HCT116 (cell line): ENCODE measurements around the gene IZUMO4. TPM values are rescaled to one million over a fixed set of nuclear protein-coding genes. Genes with fewer than 3 reads are reported as not detected.

Experiments
- ATAC-seq: fragments of 200-7000 bp; cut with Tn5 transposase; 2 replicates; pipeline ENCODE4 v1.9.1; 2020; ENCODE audit warnings: mild to moderate bottlenecking, moderate library complexity
- BruUV-seq: library from RNA; stranded (reverse); fragments of 400-500 nt; replicated peaks from 2 replicates; lab custom pipeline; 2021; lab: Mats Ljungman, UMichigan
- CTCF ChIA-PET: fragments of 300-600 bp; sonication (Branson Sonifier 250); formaldehyde crosslinking; loops from one replicate; lab custom pipeline; 2021; ENCODE audit warnings: antibody characterized with exemption; lab: Charles Lee
- POLR2A ChIA-PET: fragments of 300-600, 350-600 bp; sonication (Branson Sonifier 250); formaldehyde crosslinking; loops from one replicate; lab custom pipeline; 2021; ENCODE audit warnings: antibody characterized with exemption; lab: Charles Lee
- RAD21 ChIA-PET, 2 experiments: fragments of 300-600 bp; sonication (Branson Sonifier 250); formaldehyde crosslinking; loops; one replicate each; lab custom pipeline; 2023; ENCODE audit warnings: low total read pairs in 2 of 2; ENCODE audit not compliant: uncharacterized antibody in 2 of 2, unreplicated experiment in 2 of 2, low non-redundant PET in 1 of 2; lab: Charles Lee
- DNase-seq: peaks from one replicate; pipeline ENCODE4 v3.0.0-alpha.2; 2010; ENCODE audit warnings: low read depth, low spot score
- H2AFZ ChIP-seq: fragments of 200-600 bp; shearing (Covaris generic), sonication (generic); 2 replicates; pipeline ENCODE4 v1.6.1; 2017; ENCODE audit warnings: low read depth, mixed run types, mixed read lengths, antibody characterized with exemption, low read length; ENCODE audit not compliant: poor library complexity, severe bottlenecking
- H3K27ac ChIP-seq: 2 replicates; pipeline ENCODE4 v1.5.1; 2012; ENCODE audit warnings: low read depth, low read length
- H3K27me3 ChIP-seq: fragments of 200-600 bp; sonication (generic); 2 replicates; pipeline ENCODE4 v1.6.1; 2016; ENCODE audit warnings: mixed run types, low read length, mixed read lengths; ENCODE audit not compliant: insufficient read depth
- H3K36me3 ChIP-seq, 2 experiments: fragments of 200-500 bp in 1 of 2; fragments of 200-600 bp in 1 of 2; sonication (Bioruptor generic) in 1 of 2; sonication (generic) in 1 of 2; 2 replicates each; pipeline versions ENCODE4 v1.5.1 to v1.6.1; 2014 to 2016; ENCODE audit warnings: low read length in 2 of 2, inconsistent platforms in 1 of 2, mixed read lengths in 1 of 2, mixed run types in 1 of 2; ENCODE audit not compliant: insufficient read depth in 2 of 2, control insufficient read depth in 1 of 2
- H3K4me1 ChIP-seq, 2 experiments: fragments of 200-600 bp in 1 of 2; sonication (generic) in 1 of 2; 2 replicates each; pipeline versions ENCODE4 v1.5.1 to v1.6.1; 2012 to 2017; ENCODE audit warnings: low read length in 2 of 2, inconsistent platforms in 1 of 2, mild to moderate bottlenecking in 1 of 2, mixed read lengths in 1 of 2, mixed run types in 1 of 2, moderate library complexity in 1 of 2; ENCODE audit not compliant: insufficient read depth in 2 of 2, control insufficient read depth in 1 of 2
- H3K4me2 ChIP-seq: fragments of 200-600 bp; sonication (generic); 2 replicates; pipeline ENCODE4 v1.6.1; 2017; ENCODE audit warnings: mixed run types, low read length, mixed read lengths
- H3K4me3 ChIP-seq, 2 experiments: fragments of 200-600 bp in 1 of 2; sonication (generic) in 1 of 2; replicated peaks in 1 of 2; 2 replicates each; pipeline ENCODE4 v1.5.1; 2011 to 2016; ENCODE audit warnings: low read length in 2 of 2, control low read depth in 1 of 2, low read depth in 1 of 2, mild to moderate bottlenecking in 1 of 2, mixed read lengths in 1 of 2, mixed run types in 1 of 2
- H3K79me2 ChIP-seq: fragments of 200-600 bp; sonication (generic); 2 replicates; pipeline ENCODE4 v1.6.1; 2017; ENCODE audit warnings: mild to moderate bottlenecking, mixed run types, low read length, moderate library complexity, mixed read lengths; ENCODE audit not compliant: insufficient read depth
- H3K9ac ChIP-seq: fragments of 200-600 bp; sonication (generic); 2 replicates; pipeline ENCODE4 v1.6.1; 2016; ENCODE audit warnings: low read length, mixed read lengths
- H3K9me2 ChIP-seq: fragments of 200-600 bp; sonication (generic), shearing (Covaris generic); 2 replicates; pipeline ENCODE4 v1.6.1; 2017; ENCODE audit warnings: mixed run types, mild to moderate bottlenecking, moderate library complexity; ENCODE audit not compliant: insufficient read depth
- H3K9me3 ChIP-seq, 2 experiments: fragments of 200-500 bp in 1 of 2; fragments of 200-600 bp in 1 of 2; sonication (Bioruptor generic) in 1 of 2; sonication (generic) in 1 of 2; 2 replicates each; pipeline ENCODE4 v1.6.1; 2014 to 2017; ENCODE audit warnings: low read length in 2 of 2, mixed read lengths in 2 of 2, inconsistent platforms in 1 of 2, low read depth in 1 of 2, mild to moderate bottlenecking in 1 of 2, mixed run types in 1 of 2, moderate library complexity in 1 of 2; ENCODE audit not compliant: control insufficient read depth in 1 of 2, insufficient read depth in 1 of 2
- H4K20me1 ChIP-seq: fragments of 200-600 bp; sonication (generic), shearing (Covaris generic); 2 replicates; pipeline ENCODE4 v1.6.1; 2017; ENCODE audit warnings: mixed run types, mild to moderate bottlenecking, moderate library complexity; ENCODE audit not compliant: insufficient read depth
- JUND ChIP-seq: IDR thresholded peaks from 2 replicates; pipeline ENCODE4 v1.6.1; 2012
- POLR2A ChIP-seq: IDR thresholded peaks from 2 replicates; pipeline ENCODE4 v1.7.0; 2011; ENCODE audit warnings: borderline replicate concordance; ENCODE audit not compliant: insufficient read depth, insufficient read length; ENCODE audit errors: extremely low read depth
- POLR2AphosphoS5 ChIP-seq: IDR thresholded peaks from 2 replicates; pipeline ENCODE4 v1.6.1; 2011; ENCODE audit warnings: mild to moderate bottlenecking, low read depth, low read length, moderate library complexity
- RAD21 ChIP-seq: IDR thresholded peaks from 2 replicates; pipeline ENCODE4 v1.6.1; 2012; ENCODE audit warnings: low read depth, mild to moderate bottlenecking
- YY1 ChIP-seq: IDR thresholded peaks from 2 replicates; pipeline ENCODE4 v1.6.1; 2011; ENCODE audit warnings: low read length, low read depth, moderate library complexity, mild to moderate bottlenecking; ENCODE audit not compliant: insufficient replicate concordance; ENCODE audit errors: extremely low read depth
- ZFX ChIP-seq: fragments of 450-650 bp; IDR thresholded peaks from 2 replicates; pipeline ENCODE4 v1.6.1; 2017
- intact Hi-C: fragments of 100-400 bp; cut with micrococcal nuclease; formaldehyde crosslinking; loops from 2 replicates; pipeline ENCODE4 v1.10.0; 2022
- total RNA-seq: library from RNA; stranded (reverse); gene quantifications from one replicate; pipeline ENCODE4 v1.2.1, GENCODE V29; 2021; ENCODE audit not compliant: unreplicated experiment
- TF ChIP-seq, protein P1 (sequence below): IDR thresholded peaks from 2 replicates; pipeline ENCODE4 v1.6.1; 2011; ENCODE audit warnings: mild to moderate bottlenecking, low read length, moderate library complexity; ENCODE audit not compliant: insufficient replicate concordance; ENCODE audit errors: extremely low read depth
- TF ChIP-seq, protein P2 (sequence below), 3 experiments: fragments of 200-600 bp in 1 of 3; sonication (generic) in 1 of 3; IDR thresholded peaks in 2 of 3; conservative IDR thresholded peaks in 1 of 3; 2 replicates each; pipeline ENCODE4 v1.5.1; 2012 to 2017; ENCODE audit warnings: low read depth in 2 of 3, low read length in 2 of 3, antibody characterized with exemption in 1 of 3, borderline replicate concordance in 1 of 3, control low read depth in 1 of 3, mild to moderate bottlenecking in 1 of 3, mixed read lengths in 1 of 3, mixed run types in 1 of 3, moderate library complexity in 1 of 3; ENCODE audit not compliant: insufficient read depth in 1 of 3
- TF ChIP-seq, protein P3 (sequence below): IDR thresholded peaks from 2 replicates; pipeline ENCODE4 v1.6.1; 2012

Gene IZUMO4
- total RNA-seq, 1 experiment from 2014 or later = 6.1 TPM

DNA sequence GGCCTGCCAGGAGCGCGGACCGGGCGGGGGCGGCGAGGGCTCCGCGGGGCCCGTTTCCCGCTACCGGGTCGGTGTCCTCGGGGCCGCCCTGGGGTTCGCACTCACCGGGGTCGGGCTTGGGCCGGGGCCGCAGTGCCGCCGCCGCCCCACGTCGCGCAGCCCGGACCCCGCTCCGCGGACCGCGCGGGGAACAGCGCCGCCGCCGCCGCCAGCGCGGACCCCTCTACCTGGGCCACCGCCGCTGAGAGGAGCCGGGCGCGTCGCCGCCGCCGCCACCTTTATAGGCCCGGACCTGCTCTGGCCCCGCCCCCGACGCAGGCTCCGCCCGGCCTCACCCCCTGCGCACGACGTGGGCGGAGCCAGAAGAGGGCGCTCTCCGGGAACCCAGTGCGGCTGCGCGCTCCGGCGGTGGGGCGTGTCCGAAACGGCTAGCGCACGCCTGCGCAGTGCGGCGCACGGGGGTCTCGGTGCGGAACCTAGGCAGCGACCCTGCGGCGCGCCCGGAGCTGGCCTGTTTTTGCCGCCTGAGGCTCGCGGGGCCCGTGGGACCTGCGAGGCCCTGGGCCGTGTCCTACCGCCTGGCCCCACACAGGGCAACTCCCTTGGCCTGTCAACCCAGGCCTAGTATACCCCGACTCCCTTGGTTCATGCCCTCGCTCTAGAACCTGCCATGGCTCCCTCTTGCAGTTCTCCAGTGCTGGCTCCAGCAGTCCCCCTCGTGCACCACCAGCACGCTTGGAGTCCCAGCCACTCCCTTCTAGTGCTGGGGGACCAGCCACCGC is 45.5 kb upstream of the IZUMO4 start, which contains the start of gene MKNK2:
MKNK2 (minus strand) TSS at position 254 of the 782 bp plus-strand sequence. CDS start 393 bp downstream, outside the sequence.
- Histone ChIP-seq H3K9me3 (no peaks in the 10 kb centered on the region), H3K36me3 (peaks cover 0 to 3% of the 10 kb centered on the region in 2 experiments; a peak in 1 of 4 replicates), H3K9me2 (no peaks in the 10 kb centered on the region), H2AFZ (no peak within 1 kb of the TSS), H3K4me1 (peaks cover 73 to 89% of the 10 kb centered on the region in 2 experiments), H3K4me2 (peak within 1 kb of the TSS; percentile 100), H3K79me2 (peaks cover 45% of the 10 kb centered on the region), H3K4me3 (peak within 1 kb of the TSS; percentile 92), H3K27ac (peak within 1 kb of the TSS; percentile 85), H4K20me1 (peaks cover 5% of the 10 kb centered on the region; the same call in 1 of the 2 replicates), H3K27me3 (no peaks in the 10 kb centered on the region), H3K9ac (peak within 1 kb of the TSS; percentile 90)
- intact Hi-C loops = no loop called here
- DNase-seq (no peak), ATAC-seq (peak; percentile 72)
- BruUV-seq = no TSS peak
- no peak for TF ChIP-seq JUND
- peak; percentile 99 for TF ChIP-seq POLR2A
- TF ChIP-seq, protein P1, sequence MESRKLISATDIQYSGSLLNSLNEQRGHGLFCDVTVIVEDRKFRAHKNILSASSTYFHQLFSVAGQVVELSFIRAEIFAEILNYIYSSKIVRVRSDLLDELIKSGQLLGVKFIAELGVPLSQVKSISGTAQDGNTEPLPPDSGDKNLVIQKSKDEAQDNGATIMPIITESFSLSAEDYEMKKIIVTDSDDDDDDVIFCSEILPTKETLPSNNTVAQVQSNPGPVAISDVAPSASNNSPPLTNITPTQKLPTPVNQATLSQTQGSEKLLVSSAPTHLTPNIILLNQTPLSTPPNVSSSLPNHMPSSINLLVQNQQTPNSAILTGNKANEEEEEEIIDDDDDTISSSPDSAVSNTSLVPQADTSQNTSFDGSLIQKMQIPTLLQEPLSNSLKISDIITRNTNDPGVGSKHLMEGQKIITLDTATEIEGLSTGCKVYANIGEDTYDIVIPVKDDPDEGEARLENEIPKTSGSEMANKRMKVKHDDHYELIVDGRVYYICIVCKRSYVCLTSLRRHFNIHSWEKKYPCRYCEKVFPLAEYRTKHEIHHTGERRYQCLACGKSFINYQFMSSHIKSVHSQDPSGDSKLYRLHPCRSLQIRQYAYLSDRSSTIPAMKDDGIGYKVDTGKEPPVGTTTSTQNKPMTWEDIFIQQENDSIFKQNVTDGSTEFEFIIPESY = no peak
- peak; percentile 72; the same call in 1 of the 2 replicates for TF ChIP-seq ZFX
- TF ChIP-seq, protein P2, sequence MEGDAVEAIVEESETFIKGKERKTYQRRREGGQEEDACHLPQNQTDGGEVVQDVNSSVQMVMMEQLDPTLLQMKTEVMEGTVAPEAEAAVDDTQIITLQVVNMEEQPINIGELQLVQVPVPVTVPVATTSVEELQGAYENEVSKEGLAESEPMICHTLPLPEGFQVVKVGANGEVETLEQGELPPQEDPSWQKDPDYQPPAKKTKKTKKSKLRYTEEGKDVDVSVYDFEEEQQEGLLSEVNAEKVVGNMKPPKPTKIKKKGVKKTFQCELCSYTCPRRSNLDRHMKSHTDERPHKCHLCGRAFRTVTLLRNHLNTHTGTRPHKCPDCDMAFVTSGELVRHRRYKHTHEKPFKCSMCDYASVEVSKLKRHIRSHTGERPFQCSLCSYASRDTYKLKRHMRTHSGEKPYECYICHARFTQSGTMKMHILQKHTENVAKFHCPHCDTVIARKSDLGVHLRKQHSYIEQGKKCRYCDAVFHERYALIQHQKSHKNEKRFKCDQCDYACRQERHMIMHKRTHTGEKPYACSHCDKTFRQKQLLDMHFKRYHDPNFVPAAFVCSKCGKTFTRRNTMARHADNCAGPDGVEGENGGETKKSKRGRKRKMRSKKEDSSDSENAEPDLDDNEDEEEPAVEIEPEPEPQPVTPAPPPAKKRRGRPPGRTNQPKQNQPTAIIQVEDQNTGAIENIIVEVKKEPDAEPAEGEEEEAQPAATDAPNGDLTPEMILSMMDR (IDR thresholded peaks at IDR 0.05 in 2 of 3, conservative IDR thresholded peaks at IDR 0.05 in 1 of 3; ENCODE audit: borderline replicate concordance in 1 of 3, insufficient read depth in 1 of 3, low read depth in 2 of 3, low read length in 2 of 3) = peak in 1 of 3 experiments; percentile 54; a peak in 3 of 6 replicates
- no peak for TF ChIP-seq RAD21
- TF ChIP-seq, protein P3, sequence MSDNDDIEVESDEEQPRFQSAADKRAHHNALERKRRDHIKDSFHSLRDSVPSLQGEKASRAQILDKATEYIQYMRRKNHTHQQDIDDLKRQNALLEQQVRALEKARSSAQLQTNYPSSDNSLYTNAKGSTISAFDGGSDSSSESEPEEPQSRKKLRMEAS = no peak
- peak; percentile 99 for TF ChIP-seq POLR2AphosphoS5
- peak; percentile 78 for TF ChIP-seq YY1
- ChIA-PET POLR2A (interaction anchor here (1.0 to 4.3 kb wide), 5 partner anchors 9 to 19 kb away, joined by 7 to 39 read pairs (median 14); no protein-coding TSS in a partner anchor), RAD21 (no interaction called here), CTCF (interaction anchor here (0.9 kb wide), 1 partner anchor 32 kb away, joined by 3 read pairs; no protein-coding TSS in a partner anchor)
